Endometrial microvascular endothelial cells (primary cell): ENCODE data around the gene RNASE11. TPM values are rescaled to one million over a fixed set of nuclear protein-coding genes. Genes with fewer than 3 reads are reported as not detected.
"Not testable (repeated sequence)": the region's sequence is repeated elsewhere in the genome, so short reads cannot be mapped to it uniquely, and the experiment has no call there.

Experiments
- in situ Hi-C: cut with HindIII; loops from 2 replicates; pipeline ENCODE4 v1.10.0; 2017; ENCODE audit warnings: low sequenced_read_pairs, low pct_unique_long_range_greater_than_20kb; ENCODE audit errors: inconsistent ontology term
- total RNA-seq: library from RNA; depleted of rRNA; stranded (reverse); fragments of >200 nt; gene quantifications from one replicate; pipeline ENCODE4 v1.2.3, GENCODE V29; 2015; ENCODE audit errors: inconsistent ontology term

RNASE11 gene
- total RNA-seq, 1 donor from 2014 or later, result not detected

DNA sequence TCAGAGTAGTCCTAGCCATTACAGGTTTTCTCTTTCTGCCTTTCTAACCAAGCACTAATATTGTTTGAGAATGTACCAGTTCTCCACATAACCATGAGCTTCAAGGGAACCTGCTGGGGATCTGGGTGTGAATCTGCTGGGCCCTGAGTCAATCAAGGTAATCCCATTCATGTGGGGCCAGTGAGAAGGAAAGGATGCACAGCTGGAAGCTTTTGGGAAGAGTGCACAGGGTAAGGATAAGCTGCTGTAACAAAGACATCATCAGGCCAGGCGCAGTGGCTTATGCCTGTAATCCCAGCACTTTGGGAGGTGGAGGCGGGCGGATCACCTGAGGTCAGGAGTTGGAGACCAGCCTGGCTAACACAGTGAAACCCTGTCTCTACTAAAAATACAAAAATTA lies 7.9 kb upstream of the RNASE11 start:
- in situ Hi-C loops, result not testable (repeated sequence)

DNA sequence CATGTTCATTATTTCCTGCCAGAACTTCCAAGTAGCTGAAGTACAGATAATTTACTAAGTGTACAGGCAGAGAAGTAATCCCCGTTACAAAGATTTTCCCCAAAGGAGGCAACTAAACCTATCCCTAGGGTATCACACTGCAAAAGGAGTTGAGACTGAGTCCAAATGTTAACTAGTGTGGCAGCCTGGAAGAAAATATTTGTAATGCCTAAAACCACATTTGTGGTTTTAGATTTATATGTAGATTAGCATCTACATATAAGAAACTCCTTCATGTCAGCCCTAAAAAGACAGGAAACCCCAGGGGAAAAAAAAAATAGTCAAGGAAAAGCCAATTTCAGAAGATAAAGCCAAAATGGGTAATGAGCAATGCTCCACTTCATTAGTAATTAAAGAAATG lies 4.8 kb upstream of the RNASE11 start:
- in situ Hi-C loops, result no loop called here

DNA sequence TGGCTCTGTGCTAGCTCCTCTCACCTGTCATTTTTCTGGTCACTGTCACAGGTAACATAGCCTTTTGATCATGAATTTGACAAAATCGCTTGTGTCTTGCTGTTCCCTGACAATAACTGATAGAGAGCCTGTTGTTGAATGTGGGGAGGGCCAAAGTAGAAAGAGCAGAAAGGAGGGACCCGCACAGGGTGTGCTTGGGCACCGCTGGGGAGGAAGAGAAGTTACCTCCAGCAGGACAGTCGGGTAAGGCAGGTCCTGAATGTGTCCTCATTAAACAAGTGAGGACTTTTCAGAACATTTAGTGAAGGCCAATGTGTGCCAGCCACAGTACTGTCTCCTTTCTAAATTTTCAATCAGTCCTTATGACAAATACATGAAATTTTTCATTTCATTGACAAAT lies 3.4 kb upstream of the RNASE11 start, which contains the start of gene RNASE12:
TSS of gene RNASE12 (minus strand) at position 142 of the 400 bp plus-strand sequence. CDS start 653 bp downstream, outside the sequence.
- in situ Hi-C loops, result no loop called here

DNA sequence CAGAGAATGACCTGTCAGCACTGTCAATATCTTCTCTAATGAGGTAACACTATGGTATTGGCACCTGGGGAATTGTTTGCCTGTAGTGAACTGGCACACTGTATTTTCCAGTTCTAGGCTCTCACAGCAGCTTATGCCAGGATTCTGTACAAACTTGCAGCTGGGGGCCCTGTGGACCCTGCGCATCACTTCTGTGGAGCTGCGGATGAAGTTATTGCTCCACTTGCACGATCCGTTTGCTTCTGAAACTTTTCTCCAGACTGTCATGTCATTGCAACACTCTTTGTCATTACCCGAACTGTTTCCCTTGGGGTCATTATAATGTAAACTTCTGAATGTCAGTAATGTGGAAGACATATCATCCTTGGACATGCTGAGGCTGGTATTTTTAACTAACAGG lies 3.9 kb downstream of the RNASE11 start:
- in situ Hi-C loops, result no loop called here

DNA sequence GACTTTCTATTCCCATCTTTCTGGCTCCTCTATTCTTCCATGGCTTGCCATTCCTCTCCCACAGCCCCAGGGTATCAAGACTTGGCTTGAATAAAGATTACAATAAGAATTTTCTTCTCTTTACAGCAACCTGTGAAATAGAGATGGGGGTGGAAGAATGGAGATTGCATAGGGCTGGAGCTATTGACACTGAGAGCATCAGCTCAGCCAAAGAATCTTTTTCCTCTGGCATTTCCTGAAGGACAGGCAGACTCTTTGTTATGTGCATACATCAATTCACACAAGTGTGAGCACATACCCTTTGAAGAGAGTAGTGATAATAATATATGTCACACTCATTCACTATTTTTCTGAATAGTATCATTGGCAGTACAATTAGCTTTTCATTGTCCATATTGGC lies 4.7 kb downstream of the RNASE11 start:
- in situ Hi-C loops, result no loop called here

DNA sequence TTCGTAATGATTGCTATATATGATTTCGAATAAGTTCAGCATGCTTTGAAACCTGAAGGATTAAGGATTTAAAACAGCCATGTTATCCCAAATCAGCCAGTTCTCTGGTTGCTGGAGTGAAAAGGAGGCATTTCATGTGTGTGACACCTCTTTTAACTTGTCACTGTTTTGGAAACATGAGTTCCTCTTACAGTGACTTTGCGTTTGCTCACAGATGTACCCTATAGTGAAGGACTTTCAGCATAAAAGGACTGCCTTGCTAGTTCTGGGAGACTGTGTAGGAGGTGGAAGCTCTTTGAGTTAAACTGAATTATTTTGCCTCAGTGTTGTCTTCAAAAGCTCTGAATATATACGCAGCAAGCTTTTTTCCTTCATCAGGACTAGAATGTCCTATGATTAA lies 7.6 kb downstream of the RNASE11 start:
- in situ Hi-C loops, result no loop called here

DNA sequence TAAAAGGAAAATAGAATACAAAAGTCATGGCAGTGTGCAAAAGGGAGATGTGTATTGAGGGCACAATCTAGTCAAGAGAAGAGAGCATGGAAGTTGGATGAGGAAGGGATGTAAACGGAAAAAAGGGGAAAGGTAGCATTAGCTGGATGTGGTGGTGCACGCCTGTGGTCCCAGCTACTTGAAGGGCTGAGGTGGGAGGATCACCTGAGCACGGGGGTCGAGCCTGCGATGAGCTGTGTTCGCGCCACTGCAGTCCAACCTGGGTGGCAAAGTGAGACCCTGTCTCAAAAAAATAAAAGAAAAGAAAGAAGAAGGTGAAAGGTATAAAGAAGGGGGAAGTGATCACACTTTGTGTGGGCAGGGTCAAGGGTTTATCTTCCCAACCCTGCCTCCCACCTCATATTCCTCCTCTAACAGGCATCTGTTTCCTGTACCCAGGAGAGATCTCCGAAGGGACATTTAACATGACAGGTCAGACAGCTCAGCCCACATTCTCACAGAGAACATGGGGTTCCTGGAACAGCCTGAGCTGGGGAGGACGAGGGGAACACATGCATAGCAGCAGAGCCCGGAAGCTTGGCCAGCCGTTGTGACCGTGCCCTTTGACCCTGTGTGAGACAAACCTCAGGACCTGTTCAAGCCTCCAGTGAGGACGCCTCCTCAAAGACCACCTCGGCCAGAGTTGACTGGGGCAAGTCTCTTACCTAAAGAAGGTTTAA lies 8.9 kb downstream of the RNASE11 start:
- in situ Hi-C loops, result no loop called here

DNA sequence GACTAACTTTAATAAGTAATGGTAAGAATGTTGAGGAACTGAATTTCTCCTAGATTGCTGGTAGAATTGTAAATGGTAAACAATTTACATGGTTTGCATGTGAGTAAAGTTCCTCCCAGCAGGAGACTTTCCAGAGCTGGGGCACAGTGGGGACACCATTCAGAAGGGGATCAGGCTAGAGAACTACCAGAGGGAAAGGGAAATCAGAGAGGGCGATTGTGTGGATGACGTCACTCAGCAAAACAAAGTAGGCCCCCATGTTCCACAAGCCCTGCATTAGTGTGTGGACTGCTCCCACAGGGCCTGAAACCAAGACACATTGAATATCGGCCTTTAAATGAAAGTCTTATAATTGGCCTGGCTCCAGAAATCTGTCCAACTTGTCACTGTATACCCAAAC lies 9.5 kb downstream of the RNASE11 start:
- in situ Hi-C loops, result no loop called here

DNA sequence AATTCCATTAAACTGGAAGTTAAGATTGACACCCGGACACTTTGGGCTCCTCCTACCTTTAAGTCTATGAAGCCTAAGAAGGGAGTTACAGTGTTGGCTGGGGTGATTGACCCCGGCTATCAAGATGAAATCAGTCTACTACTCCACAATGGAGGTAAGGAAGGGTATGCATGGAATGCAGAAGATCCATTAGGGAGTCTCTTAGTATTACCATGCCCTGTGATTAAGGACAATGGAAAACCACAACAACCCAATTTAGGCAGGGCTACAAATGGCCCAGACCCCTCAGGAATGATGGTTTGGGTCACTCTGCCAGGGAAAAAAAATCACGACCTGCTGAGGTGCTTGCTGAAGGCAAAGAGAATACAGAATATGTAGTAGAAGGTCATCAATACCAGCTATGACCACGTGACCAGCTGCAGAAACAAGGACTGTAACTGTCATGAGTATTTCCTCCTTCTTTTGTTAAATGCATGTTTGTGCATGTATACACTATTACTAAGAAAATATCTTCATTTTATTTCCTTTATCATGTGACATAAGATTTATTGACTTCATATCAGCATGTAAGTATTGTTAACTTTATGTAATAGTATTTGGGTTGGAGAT lies 15.3 kb downstream of the RNASE11 start:
- in situ Hi-C loops, result not testable (repeated sequence)

DNA sequence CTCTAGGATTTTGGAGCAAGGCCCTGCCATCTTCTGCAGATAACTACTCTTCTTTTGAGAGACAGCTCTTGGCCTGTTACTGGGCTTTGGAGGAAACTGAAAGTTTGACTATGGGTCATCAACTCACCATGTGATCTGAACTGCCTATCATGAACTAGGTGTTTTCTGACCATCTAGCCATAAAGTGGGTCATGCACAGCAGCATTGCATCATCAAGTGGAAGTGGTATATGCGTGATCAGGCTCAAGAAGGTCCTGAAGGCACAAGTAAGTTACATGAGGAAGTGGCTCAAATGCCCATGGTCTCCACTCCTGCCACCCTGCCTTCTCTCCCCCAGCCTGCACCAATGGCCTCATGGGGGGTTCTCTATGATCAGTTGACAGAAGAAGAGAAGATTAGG lies 17.1 kb downstream of the RNASE11 start:
- in situ Hi-C loops, result not testable (repeated sequence)

DNA sequence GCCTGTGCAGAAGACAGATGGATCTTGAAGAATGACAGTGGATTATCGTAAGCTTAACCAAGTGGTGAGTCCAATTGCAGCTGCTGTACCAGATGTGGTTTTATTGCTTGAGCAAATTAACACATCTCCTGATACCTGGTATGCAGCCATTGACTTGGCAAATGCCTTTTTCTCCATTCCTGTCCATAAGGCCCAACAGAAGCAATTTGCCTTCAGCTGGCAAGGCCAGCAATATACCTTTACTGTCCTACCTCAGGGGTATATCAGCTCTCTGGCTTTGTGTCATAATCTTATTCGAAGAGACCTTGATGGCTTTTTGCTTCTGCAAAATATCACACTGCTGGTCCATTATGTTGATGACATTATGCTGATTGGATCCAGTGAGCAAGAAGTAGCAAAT lies 17.9 kb downstream of the RNASE11 start:
- in situ Hi-C loops, result not testable (repeated sequence)

DNA sequence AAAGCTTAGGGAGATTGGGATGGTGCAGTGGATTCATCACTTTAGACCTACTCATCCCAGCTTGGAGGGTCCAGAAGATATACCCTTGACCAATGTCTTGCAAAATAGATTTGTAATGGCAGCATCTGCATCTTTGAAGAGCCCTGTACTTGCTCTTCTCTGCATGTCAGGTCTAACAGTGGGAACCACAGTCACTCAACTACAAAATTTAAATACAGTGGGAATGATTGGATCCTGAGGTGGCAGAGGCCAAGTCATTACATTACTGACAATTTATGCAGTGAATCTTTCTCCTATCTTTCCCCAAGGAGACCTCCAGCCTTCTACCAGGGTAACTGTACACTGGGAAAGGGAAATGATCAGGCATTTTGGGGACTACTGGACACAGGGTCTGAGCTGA lies 18.7 kb downstream of the RNASE11 start:
- in situ Hi-C loops, result no loop called here

DNA sequence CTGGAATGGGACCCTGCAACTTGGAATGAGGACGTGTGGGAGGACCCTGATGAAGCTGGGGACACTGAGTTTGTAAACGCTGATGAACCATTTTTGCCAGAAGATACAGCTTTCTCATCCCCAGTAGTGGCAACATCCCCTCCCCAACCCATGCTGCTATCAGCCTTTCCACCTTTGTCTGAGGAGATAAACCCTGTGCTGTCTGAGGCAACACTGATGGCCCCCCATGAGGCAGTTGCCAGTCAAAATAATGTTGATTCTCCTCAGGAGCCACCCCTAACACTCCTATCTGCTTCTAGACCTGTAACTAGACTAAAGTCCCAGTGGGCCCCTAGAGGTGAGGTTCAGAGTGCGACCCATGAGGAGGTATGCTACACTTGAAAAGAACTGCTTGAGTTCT lies 19.4 kb downstream of the RNASE11 start:
- in situ Hi-C loops, result no loop called here

DNA sequence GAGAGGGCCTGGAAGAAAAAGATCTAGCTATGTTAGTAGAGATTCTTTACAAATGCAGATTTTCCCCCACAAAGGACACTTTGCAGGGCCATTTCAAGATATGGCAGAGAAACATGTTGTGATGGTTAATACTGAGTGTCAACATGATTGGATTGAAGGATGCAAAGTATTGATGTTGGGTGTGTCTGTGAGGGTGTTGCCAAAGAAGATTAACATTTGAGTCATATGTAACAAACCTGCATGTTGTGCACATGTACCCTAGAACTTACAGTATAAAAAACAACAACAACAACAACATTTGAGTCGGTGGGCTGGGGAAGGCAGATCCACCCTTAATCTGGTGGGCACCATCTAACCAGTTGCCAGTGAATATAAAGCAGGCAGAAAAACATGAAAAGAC lies 20.6 kb downstream of the RNASE11 start:
- in situ Hi-C loops, result not testable (repeated sequence)

DNA sequence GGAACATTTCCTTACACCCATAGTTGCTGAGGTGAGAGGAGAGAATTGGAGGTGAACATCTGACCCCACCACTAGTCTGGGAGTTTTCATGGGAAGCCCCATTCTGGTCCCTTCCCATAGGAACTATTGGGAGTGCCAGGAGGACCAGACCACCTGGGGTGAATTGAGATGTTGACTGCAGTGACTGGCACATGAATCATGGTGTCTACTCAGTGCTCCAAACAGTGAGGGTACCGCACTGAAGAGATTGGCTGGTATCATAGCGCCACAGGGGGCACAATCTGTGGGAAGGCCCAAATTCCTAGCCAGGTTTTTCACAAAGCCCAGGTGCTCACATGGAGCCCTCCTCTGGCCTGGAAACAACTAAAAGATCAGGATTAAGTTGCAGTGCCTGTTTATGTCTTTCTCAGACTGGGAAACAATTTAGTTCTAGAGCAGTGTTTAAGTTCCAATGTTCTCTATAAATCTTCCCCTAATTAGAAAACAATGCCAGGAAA lies 23.3 kb downstream of the RNASE11 start:
- in situ Hi-C loops, result no loop called here

DNA sequence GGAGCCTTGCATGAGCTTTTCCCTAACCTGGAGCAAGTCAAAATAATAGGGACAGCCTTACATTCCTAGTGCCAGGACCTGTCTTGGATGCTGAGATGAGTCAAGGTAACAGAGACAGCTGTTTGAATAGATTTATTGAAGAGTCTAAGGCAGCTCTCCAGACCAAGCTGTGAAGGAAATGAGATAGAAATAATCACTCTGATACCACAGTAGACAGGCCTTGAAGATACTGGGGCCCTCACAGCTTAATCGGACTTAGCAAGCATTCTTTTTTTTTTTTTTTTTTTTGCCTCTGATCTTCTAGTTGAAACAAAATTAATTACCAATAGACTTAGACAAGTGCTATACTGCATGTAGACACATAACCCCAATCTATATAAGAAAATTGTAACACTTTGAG lies 23.8 kb downstream of the RNASE11 start:
- in situ Hi-C loops, result no loop called here

DNA sequence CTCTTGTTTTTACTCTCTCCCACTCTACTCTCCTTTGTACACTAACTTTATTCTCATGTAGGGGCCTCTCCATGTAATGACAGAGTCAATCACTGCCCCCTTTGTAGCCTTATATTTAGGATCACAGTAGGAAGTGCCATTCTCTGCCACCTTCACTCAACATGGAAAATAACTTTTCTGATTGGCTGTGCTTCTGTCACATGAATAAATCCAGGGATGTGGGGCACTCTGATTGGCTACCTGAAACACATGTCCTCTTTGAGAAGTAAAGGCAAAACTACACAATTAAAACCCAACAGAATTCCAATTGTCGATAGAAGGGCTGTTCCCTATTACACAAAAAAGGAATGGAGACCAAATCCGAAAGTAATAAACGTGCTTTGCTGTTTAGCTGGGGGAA lies 26.8 kb downstream of the RNASE11 start, which contains the start of gene RNASE9:
TSS of gene RNASE9 (minus strand) at position 87 of the 400 bp plus-strand sequence.
- in situ Hi-C loops, result no loop called here

DNA sequence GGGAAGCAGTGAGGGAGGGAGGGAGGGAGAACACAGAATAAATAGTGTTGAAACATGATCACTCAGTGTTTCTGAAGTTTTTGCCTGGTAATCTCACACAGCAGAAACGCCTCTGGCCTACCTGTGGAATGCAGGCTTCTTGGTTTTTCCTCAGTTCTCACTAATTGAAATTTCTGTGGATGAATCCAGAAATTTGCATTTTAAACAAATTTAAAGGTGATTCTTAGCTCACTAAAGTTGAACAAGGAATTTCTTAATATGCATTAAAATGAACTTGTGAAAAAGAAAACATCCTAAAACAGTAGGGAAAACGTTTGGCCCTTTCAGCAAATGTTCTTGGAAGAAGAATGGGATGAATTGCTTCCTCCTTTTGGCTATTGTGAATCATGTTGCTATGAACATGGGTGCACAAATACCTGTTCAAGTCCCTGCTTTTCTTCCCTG lies 28.3 kb downstream of the RNASE11 start:
- in situ Hi-C loops, result no loop called here

DNA sequence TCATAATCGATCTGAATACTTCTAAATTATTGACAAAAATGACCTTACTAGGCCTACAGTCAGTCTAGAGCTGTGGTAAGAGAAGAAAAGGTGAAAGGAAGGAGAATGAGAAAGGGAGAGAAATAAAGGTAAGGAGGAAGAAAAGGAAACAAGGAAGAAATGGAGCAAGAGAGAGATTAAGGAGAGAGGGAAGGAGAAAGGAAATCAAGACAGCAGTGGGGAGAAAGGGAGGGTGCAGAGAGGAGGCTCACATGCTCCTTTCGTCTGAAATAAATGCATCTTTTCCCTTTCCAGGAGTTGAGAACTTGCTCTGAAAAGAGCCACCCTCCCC lies 30.6 kb downstream of the RNASE11 start:
- in situ Hi-C loops, result no loop called here

DNA sequence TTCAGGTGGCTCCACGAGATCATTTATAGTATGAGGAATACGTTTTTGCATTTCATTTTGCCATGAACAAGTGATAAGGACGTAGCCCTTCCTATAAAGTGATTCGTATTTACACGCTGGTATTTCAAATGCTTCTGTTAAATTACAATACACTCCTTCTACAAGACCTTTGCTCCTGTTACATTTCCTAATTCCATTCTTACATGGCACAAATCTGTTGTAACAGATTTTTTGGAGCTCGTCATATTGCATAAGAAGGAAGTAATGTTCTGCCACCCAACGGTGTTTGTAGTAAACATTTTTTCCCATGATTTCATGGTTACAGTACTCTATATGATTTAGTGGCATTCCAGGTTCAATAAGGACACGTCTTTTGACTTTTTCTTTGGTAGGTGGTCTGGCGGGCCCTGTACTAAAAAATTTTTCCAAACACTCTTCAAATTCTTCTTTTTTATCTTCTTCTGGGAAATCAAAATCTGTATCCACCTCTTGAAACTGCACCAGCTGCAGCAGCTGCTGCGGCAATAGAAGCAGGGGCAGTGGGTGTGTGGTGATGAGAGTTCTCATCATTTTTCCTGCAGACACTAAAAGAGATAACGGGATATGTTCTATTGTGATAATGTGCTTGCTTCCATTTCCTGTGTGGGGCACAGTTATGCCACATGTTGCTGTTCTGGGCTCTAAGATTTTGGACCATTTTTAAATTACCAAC lies 31.1 kb downstream of the RNASE11 start:
- in situ Hi-C loops, result no loop called here
